Subcutaneous abdominal adipose tissue (tissue), 5 donors: ENCODE data around the gene ADD3.
A peak's percentile ranks its signal among the peaks of the same experiment; 100 is the strongest.
"Not testable (repeated sequence)": the region's sequence is repeated elsewhere in the genome, so short reads cannot be mapped to it uniquely, and the experiment has no call there.

Experiments
- H3K27ac ChIP-seq: one replicate; pipeline ENCODE4 v1.7.0; 2013; ENCODE audit warnings: low read depth, mild to moderate bottlenecking, inconsistent platforms, low read length, moderate library complexity
- H3K27me3 ChIP-seq, 5 donors: one replicate each; pipeline ENCODE4 v1.7.0; 2013; ENCODE audit warnings: low read length in 5 of 5, inconsistent platforms in 1 of 5; ENCODE audit not compliant: control insufficient read depth in 5 of 5, insufficient read depth in 4 of 5
- H3K36me3 ChIP-seq, 5 donors: one replicate each; pipeline ENCODE4 v1.7.0; 2013; ENCODE audit warnings: low read length in 5 of 5; ENCODE audit not compliant: control insufficient read depth in 5 of 5, insufficient read depth in 5 of 5
- H3K4me1 ChIP-seq, 5 donors: one replicate each; pipeline ENCODE4 v1.7.0; 2013; ENCODE audit warnings: low read length in 5 of 5, mild to moderate bottlenecking in 3 of 5, moderate library complexity in 1 of 5; ENCODE audit not compliant: control insufficient read depth in 5 of 5, insufficient read depth in 5 of 5
- H3K4me3 ChIP-seq, 5 donors: one replicate each; pipeline ENCODE4 v1.7.0; 2013; ENCODE audit warnings: low read length in 5 of 5, low read depth in 1 of 5
- H3K9ac ChIP-seq, 5 donors: one replicate each; pipeline ENCODE4 v1.7.0; 2013; ENCODE audit warnings: low read length in 5 of 5, mild to moderate bottlenecking in 4 of 5, moderate library complexity in 3 of 5
- H3K9me3 ChIP-seq, 5 donors: one replicate each; pipeline ENCODE4 v1.7.0; 2013; ENCODE audit warnings: low read length in 5 of 5; ENCODE audit not compliant: control insufficient read depth in 5 of 5
- donor health status: healthy.
- donor health status: healthy.
- donor health status: healthy.
- donor health status: healthy.
- donor health status: healthy.

ADD3 gene

GRCh38 chr10:110110338-110110737 is 102.6 kb downstream of the ADD3 start:
- Histone ChIP-seq H3K27me3 (no peaks in the 10 kb centered on the region), H3K9ac (no peak overlapping the region), H3K4me1 (peaks cover 0 to 5% (median 3%) of the 10 kb centered on the region in 5 donors), H3K4me3 (no peak overlapping the region), H3K36me3 (peaks cover 0 to 21% (median 12%) of the 10 kb centered on the region in 5 donors), H3K9me3 (no peaks in the 10 kb centered on the region), H3K27ac (no peak overlapping the region)

DNA sequence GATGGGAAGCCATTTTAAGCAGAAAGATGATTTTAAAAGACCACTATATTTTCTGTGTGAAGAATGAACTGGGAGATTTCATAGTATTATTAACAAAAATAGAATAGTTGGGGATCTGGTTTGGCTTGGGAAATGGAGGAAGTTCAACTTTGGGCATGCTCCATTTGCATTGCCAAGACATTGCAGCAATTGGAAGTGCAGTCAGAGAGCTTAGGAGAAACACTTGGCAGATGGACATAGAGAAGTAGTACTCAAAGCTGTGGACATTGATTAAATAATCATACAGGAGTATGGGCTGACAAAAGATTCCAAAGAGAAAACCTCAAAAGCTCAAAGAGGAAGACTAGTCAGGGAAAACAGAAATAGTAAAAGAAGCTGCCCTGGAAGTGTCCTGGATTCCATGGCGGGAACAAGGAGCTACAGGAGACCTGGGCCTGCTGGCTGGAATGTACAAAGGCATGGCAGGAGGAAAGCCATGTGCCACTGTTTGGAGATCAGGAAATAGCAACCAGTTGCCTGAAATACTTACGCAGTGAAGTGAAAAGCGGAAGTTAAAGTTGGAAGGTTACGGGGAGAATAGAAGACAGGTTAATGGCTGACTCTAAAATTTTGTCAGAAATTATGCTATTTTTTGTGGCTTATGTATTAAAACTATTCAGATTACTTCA is 106.0 kb downstream of the ADD3 start:
- Histone ChIP-seq H3K36me3 (peaks cover 9 to 31% (median 23%) of the 10 kb centered on the region in 5 donors), H3K9me3 (no peaks in the 10 kb centered on the region), H3K27me3 (no peaks in the 10 kb centered on the region), H3K9ac (no peak overlapping the region), H3K4me3 (no peak overlapping the region), H3K27ac (no peak overlapping the region), H3K4me1 (peaks cover 0 to 6% (median 5%) of the 10 kb centered on the region in 5 donors)

DNA sequence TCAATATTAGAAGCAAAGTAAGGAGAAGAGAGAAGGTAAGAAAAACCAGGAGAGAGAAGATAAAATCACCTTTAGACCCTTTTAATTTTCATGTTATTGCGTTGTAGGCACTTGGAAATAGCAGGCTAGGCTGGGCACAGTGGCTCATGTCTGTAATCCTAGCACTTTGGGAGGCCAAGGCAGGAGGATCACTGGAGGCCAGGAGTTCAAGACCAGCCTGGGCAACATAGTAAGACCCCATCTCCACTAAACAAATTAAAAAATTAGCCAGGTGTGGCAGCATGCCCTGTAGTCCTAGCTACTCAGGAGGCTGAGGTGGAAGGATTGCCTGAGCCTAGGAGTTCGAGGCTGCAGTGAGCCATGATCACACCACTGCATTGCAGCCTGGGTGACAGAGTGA is 106.9 kb downstream of the ADD3 start:
- H3K9ac ChIP-seq, H3K4me1 ChIP-seq, H3K27me3 ChIP-seq, H3K27ac ChIP-seq, H3K9me3 ChIP-seq, H3K4me3 ChIP-seq: not testable (repeated sequence)
- H3K36me3 ChIP-seq: peaks cover 15 to 38% (median 30%) of the 10 kb centered on the region in 5 donors

DNA sequence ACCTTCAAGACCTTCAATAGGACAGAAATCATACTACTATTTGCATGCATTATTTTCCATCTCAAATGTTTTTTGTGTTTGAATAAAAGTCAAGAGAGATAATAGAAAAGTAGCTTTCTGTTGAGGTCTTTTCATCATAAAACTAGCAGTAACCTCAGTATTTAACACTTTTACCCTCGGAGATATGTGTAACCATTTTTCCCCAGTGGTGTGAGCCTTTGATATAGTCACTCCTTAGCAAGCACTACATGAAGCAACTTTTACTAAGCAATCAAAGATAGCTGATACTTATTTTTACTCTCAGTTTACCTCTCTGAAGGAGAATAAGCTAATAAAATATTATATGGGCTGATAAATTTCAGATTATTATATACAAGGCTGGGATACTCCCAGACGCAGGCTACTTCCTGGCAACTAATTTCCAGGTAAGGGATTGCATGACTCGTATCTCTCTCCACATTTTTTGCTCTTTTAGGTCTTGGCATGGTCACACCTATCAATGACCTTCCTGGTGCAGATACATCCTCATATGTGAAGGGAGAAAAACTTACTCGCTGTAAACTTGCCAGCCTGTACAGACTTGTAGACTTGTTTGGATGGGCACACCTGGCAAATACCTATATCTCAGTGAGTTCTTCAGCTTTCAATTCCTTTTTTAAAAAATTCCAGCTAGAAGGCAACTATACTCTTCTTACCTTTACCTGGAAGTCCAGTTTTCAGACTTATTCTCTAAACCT is 108.2 kb downstream of the ADD3 start:
- no peaks in the 10 kb centered on the region for H3K27me3 ChIP-seq
- H3K27ac ChIP-seq: no peak overlapping the region
- no peaks in the 10 kb centered on the region for H3K9me3 ChIP-seq
- H3K4me1 ChIP-seq: peaks cover 0 to 6% (median 5%) of the 10 kb centered on the region in 5 donors
- H3K4me3 ChIP-seq: no peak overlapping the region
- peaks cover 15 to 40% (median 30%) of the 10 kb centered on the region in 5 donors for H3K36me3 ChIP-seq
- H3K9ac ChIP-seq: no peak overlapping the region

DNA sequence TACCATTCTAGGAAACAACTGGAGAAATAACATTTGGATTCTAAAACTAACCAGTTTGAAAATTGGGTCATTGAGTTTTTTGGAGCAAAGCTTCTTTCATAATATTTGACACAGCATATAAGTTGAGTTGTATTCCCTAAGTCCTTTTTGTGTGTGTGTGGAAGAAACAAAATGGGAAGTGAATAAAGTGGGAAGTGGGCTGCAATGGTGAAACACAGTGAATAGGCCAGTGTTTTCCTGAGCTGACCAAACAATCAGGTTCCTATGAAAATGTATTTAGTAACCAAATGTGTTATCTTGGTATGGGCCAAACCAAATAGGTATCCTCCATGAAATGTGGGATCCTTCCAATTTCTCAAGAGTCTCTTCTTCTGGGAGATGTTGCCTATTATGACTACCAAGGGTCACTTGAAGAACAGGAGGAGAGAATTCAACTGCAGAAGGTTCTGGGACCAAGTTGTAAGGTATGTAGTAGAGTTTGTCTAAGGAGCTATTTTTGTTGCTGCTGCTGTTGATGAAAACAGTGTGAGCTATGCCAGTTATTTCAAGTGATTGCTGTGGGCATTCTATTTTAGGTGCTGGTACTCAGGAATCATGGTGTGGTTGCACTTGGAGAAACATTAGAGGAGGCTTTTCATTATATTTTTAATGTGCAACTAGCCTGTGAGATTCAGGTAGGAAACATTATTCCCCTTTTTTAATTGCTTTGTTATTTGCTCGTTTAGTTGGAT is 111.3 kb downstream of the ADD3 start:
- Histone ChIP-seq H3K27me3 (no peaks in the 10 kb centered on the region), H3K4me3 (no peak overlapping the region), H3K9ac (no peak overlapping the region), H3K27ac (no peak overlapping the region), H3K9me3 (no peaks in the 10 kb centered on the region), H3K36me3 (peaks cover 24 to 54% (median 28%) of the 10 kb centered on the region in 5 donors), H3K4me1 (peaks cover 0 to 6% (median 0%) of the 10 kb centered on the region in 5 donors)

DNA sequence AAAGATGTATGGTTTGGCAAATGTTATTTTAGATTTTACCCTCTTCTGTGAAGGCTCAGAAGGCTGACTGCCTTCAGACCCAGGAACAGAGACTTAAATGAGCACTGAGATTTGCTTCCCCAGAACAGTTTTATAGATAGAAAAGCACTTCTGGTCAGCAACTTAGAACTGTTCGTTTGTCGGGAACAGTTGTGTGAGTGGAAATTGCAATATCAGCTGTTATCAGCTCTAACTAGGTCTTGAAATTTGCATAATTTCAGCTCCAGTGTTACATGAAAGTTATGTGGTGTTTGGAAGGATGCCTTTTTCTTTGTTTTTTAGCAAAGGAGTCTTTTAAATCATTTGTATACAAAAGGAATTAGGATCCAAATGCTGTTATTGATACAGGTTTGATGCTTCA is 115.8 kb downstream of the ADD3 start:
- Histone ChIP-seq H3K36me3 (peaks cover 18 to 57% (median 25%) of the 10 kb centered on the region in 5 donors), H3K9ac (no peak overlapping the region), H3K27ac (no peak overlapping the region), H3K27me3 (no peaks in the 10 kb centered on the region), H3K4me1 (no peaks in the 10 kb centered on the region), H3K4me3 (no peak overlapping the region), H3K9me3 (no peaks in the 10 kb centered on the region)

DNA sequence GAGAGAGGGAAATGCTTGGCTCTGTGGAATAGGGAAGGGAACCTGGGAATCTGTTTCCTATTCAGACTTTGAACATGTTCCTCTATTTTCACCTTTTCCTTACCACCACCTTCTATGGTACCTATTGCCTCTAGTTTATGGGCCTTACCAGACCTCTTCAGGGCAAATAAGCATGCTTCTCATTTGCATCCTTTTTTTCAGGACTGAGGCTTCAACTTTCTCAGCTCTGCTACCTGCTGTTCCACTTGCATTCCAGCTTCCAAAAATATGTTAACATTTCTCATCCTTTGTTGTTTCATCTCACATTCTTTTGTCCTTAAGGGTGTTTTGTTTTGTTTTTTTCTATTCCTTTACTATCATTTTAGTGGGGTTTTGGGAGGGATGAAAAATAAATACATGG is 121.7 kb downstream of the ADD3 start:
- Histone ChIP-seq H3K36me3 (peaks cover 19 to 55% (median 35%) of the 10 kb centered on the region in 5 donors), H3K9me3 (no peaks in the 10 kb centered on the region), H3K4me3 (no peak overlapping the region), H3K9ac (no peak overlapping the region), H3K27ac (no peak overlapping the region), H3K27me3 (no peaks in the 10 kb centered on the region), H3K4me1 (no peaks in the 10 kb centered on the region)

DNA sequence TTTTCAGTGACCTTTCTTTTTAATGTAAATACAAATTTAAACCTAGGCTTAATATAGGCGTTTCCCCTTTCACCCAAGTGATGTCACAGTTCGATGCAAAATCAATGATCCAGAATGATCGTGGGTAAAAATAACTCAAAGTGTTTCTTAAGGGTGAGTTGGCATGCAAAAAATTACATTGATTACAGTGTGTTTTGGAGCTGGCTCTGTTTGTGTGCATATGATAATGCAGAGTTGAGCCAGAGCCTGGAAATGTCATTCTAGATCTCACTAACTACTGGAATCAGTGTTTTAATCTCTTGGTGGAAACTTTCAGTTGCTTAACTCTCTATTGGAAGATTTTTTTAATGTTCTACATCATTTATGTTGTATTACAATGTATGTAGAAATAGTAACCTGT is 127.1 kb downstream of the ADD3 start:
- Histone ChIP-seq H3K36me3 (peaks cover 19 to 29% (median 26%) of the 10 kb centered on the region in 5 donors), H3K9ac (no peak overlapping the region), H3K4me3 (no peak overlapping the region), H3K27me3 (no peaks in the 10 kb centered on the region), H3K4me1 (peaks cover 0 to 3% (median 3%) of the 10 kb centered on the region in 5 donors), H3K9me3 (no peaks in the 10 kb centered on the region), H3K27ac (no peak overlapping the region)

GRCh38 chr10:110135836-110136235 is 128.1 kb downstream of the ADD3 start:
- H3K4me1 ChIP-seq, H3K4me3 ChIP-seq, H3K27ac ChIP-seq, H3K9ac ChIP-seq, H3K9me3 ChIP-seq, H3K27me3 ChIP-seq: not testable (repeated sequence)
- H3K36me3 ChIP-seq: peaks cover 14 to 21% (median 18%) of the 10 kb centered on the region in 5 donors

- H3K9me3 ChIP-seq: no peaks in the 10 kb centered on the region
- no peaks in the 10 kb centered on the region for H3K27me3 ChIP-seq
- H3K36me3 ChIP-seq: peaks cover 2 to 9% (median 7%) of the 10 kb centered on the region in 5 donors
- H3K9ac ChIP-seq: no peak overlapping the region
- H3K27ac ChIP-seq: peak overlapping the region; percentile 17
- H3K4me1 ChIP-seq: peaks cover 0 to 13% (median 6%) of the 10 kb centered on the region in 5 donors
- H3K4me3 ChIP-seq: peak overlapping the region in 1 of 5 donors; percentile 18
These were observed 129.4 kb downstream of the ADD3 start for GRCh38 chr10:110137142-110137545.
